ENCODE data around the gene SNAP47. TPM values are rescaled to one million over a fixed set of nuclear protein-coding genes. Genes with fewer than 3 reads are reported as not detected.

The SNAP47 gene
- total and polyA plus RNA-seq, 2 of the 4 experiments (the other 2 are of a cell fraction), result 39.4 to 72.9 TPM

GRCh38 chr1:227733751-227734545 is 1.3 kb upstream of the SNAP47 start:
- Histone ChIP-seq H4K8ac (ENCODE audit: low read depth in 2 of 2, low read length in 2 of 2) (0 out of 4 replicates have a peak overlapping the region, but pooled peaks of 1 of the 2 experiments have one; percentile 75), H2AK9ac (replicated peaks; ENCODE audit: low read depth, low read length, poor library complexity) (peak overlapping the region; percentile 96), H4K20me1 (ENCODE audit: insufficient read depth, low read length) (peaks cover 18% of the 10 kb centered on the region), H2BK15ac (ENCODE audit: low read depth, low read length) (no peak overlapping the region), H2BK5ac (ENCODE audit: low read depth, low read length, poor library complexity, severe bottlenecking) (no peak overlapping the region), H3K9me3 (ENCODE audit: control insufficient read depth, insufficient read depth, low read length) (no peaks in the 10 kb centered on the region), H3K56ac (ENCODE audit: extremely low read depth, insufficient read depth, low read length) (no peak overlapping the region; the same call in 1 of the 2 replicates), H2BK20ac (ENCODE audit: low read depth, low read length) (no peak overlapping the region), H2AK5ac (ENCODE audit: low read depth, low read length) (no peak overlapping the region), H3K27ac (ENCODE audit: insufficient read depth, low read length) (peak overlapping the region; percentile 87), H4K91ac (ENCODE audit: insufficient read depth, low read depth, low read length) (no peak overlapping the region), H3K4me3 (ENCODE audit: insufficient read depth, low read depth, low read length) (peak overlapping the region; percentile 94), H4K5ac (ENCODE audit: low read depth, low read length) (no peak overlapping the region), H3K23ac (ENCODE audit: low read depth, low read length) (no peak overlapping the region), H3K27me3 (ENCODE audit: control insufficient read depth, insufficient read depth, low read length) (no peaks in the 10 kb centered on the region), H3K4me2 (ENCODE audit: low read depth, low read length) (peak overlapping the region; percentile 92), H3K9me1 (ENCODE audit: insufficient read depth, low read length) (peaks cover 12% of the 10 kb centered on the region; the same call in 1 of the 2 replicates), H3K79me1 (ENCODE audit: low read depth in 1 of 2, low read length in 2 of 2) (peaks cover 19 to 53% of the 10 kb centered on the region in 2 experiments; a peak in 3 of 4 replicates), H3K14ac (replicated peaks; ENCODE audit: low read depth, low read length) (no peak overlapping the region), H3K9ac (ENCODE audit: low read depth, low read length) (peak overlapping the region; percentile 74), H3K4me1 (ENCODE audit: control insufficient read depth, insufficient read depth, low read length) (peaks cover 9% of the 10 kb centered on the region; the same call in 1 of the 2 replicates), H2AFZ (replicated peaks; ENCODE audit: low read length, poor library complexity) (peak overlapping the region; percentile 98), H3K18ac (ENCODE audit: low read depth, low read length) (no peak overlapping the region), H2BK120ac (ENCODE audit: low read depth, low read length) (no peak overlapping the region), H3K4ac (ENCODE audit: low read depth, low read length) (no peak overlapping the region), H3K36me3 (ENCODE audit: control insufficient read depth, insufficient read depth, low read length) (peaks cover 16% of the 10 kb centered on the region; the same call in 1 of the 2 replicates)
- DNase-seq, result no peak
- no peak for TF ChIP-seq MAFK (IDR thresholded peaks at IDR 0.05; ENCODE audit: low read depth, low read length)
- no peak for TF ChIP-seq RCOR1 (IDR thresholded peaks at IDR 0.05; ENCODE audit: insufficient replicate concordance, low read length)
- TF ChIP-seq USF2 (IDR thresholded peaks at IDR 0.05; ENCODE audit: low read depth, low read length), result no peak
- no peak for TF ChIP-seq CTCF (conservative IDR thresholded peaks at IDR 0.05; ENCODE audit: low read depth, low read length)
- TF ChIP-seq RAD21 (IDR thresholded peaks at IDR 0.05; ENCODE audit: low read length), result no peak
- TF ChIP-seq MXI1 (IDR thresholded peaks at IDR 0.05; ENCODE audit: borderline replicate concordance, low read depth, low read length), result no peak
- TF ChIP-seq CHD1 (IDR thresholded peaks at IDR 0.05; ENCODE audit: low read depth, low read length), result no peak
- TF ChIP-seq BHLHE40 (IDR thresholded peaks at IDR 0.05; ENCODE audit: low read depth, low read length), result no peak
- TF ChIP-seq ELK1 (IDR thresholded peaks at IDR 0.05; ENCODE audit: borderline replicate concordance, low read depth, low read length), result no peak
- no peak for TF ChIP-seq NFE2L2 (IDR thresholded peaks at IDR 0.05; ENCODE audit: low read depth, low read length)
- TF ChIP-seq FOS (IDR thresholded peaks at IDR 0.05; ENCODE audit: low read depth, low read length), result no peak
- TF ChIP-seq MAZ (IDR thresholded peaks at IDR 0.05; ENCODE audit: borderline replicate concordance, low read depth, low read length), result no peak
- dilution Hi-C loops (cut with HindIII; ENCODE audit: low sequenced_read_pairs, unreplicated experiment) (no loop called here), in situ Hi-C loops (cut with MboI; ENCODE audit: low sequenced_read_pairs) (no loop called here), intact Hi-C loops (cut with micrococcal nuclease) (loop anchor here (2.0 kb wide), 2 partner anchors 25 to 55 kb away; no protein-coding TSS in a partner anchor)
- CTCF ChIA-PET, result interaction anchor here (0.6 kb wide), 1 partner anchor 38 kb away, joined by 3 read pairs; no protein-coding TSS in a partner anchor
- POLR2A ChIA-PET (ENCODE audit: unreplicated experiment), result no interaction called here
- BruUV-seq (replicated peaks), result no TSS peak
- 90% methylated on average over 4 of the region's 24 CpGs; no CpG with 5 or more reads in 1 of the 2 experiments for WGBS, 2 experiments (ENCODE audit: extremely low coverage in 2 of 2, insufficient read length in 1 of 2)
- ATAC-seq (ENCODE audit: low read depth), result no peak

Measured in IMR-90 (cell line).